22Rv1 (cell line): Measurements from ENCODE around the gene TANGO2.

ENCODE experiments used
- H3K27ac ChIP-seq: fragments of 450-650 bp; 2 replicates; pipeline ENCODE4 v1.5.1; 2017
- CTCF ChIP-seq: fragments of 450-650 bp; IDR thresholded peaks from 2 replicates; pipeline ENCODE4 v1.5.1; 2017; ENCODE audit warnings: mild to moderate bottlenecking
- ZFX ChIP-seq: fragments of 450-650 bp; IDR thresholded peaks from 2 replicates; pipeline ENCODE4 v1.6.1; 2017; ENCODE audit warnings: antibody characterized with exemption, borderline replicate concordance

The TANGO2 gene

GRCh38 chr22:20069331-20070042, 48.6 kb downstream of the TANGO2 start:
- no peak overlapping the region for H3K27ac ChIP-seq
- TF ChIP-seq ZFX (no peak), CTCF (no peak)

- no peak overlapping the region for H3K27ac ChIP-seq
- TF ChIP-seq ZFX (no peak), CTCF (no peak)
Observed at GRCh38 chr22:20071524-20071972, 50.6 kb downstream of the TANGO2 start.

GRCh38 chr22:20076627-20077172, 55.8 kb downstream of the TANGO2 start:
- TF ChIP-seq ZFX (no peak), CTCF (no peak)

GRCh38 chr22:20079745-20080444, 59.0 kb downstream of the TANGO2 start, which contains the start of gene DGCR8:
Gene DGCR8, plus strand, starts transcription at chr22:20080241. Its CDS starts 5,723 bp downstream, at chr22:20085964.
- peak within 1 kb of the TSS; percentile 97 for H3K27ac ChIP-seq
- no peak for TF ChIP-seq ZFX
- TF ChIP-seq CTCF: no peak

More at GRCh38 chr22:20076627-20077172, 55.8 kb downstream of the TANGO2 start:
- peak overlapping the region; percentile 29; the same call in 1 of the 2 replicates for H3K27ac ChIP-seq

GRCh38 chr22:20080445-20080775, 59.5 kb downstream of the TANGO2 start:
- H3K27ac ChIP-seq: peak overlapping the region; percentile 97
- TF ChIP-seq ZFX (no peak), CTCF (no peak)

GRCh38 chr22:20080776-20081654, 60.1 kb downstream of the TANGO2 start:
- H3K27ac ChIP-seq: peak overlapping the region; percentile 97
- TF ChIP-seq CTCF (no peak), ZFX (no peak)
